ENCODE results near the gene FBXL16.

FBXL16 gene

GRCh38 chr16:720990-721764, 15.6 kb upstream of the FBXL16 start, which contains the start of gene ANTKMT (continued):
- TF ChIP-seq, protein P1, sequence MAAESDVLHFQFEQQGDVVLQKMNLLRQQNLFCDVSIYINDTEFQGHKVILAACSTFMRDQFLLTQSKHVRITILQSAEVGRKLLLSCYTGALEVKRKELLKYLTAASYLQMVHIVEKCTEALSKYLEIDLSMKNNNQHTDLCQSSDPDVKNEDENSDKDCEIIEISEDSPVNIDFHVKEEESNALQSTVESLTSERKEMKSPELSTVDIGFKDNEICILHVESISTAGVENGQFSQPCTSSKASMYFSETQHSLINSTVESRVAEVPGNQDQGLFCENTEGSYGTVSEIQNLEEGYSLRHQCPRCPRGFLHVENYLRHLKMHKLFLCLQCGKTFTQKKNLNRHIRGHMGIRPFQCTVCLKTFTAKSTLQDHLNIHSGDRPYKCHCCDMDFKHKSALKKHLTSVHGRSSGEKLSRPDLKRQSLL (tag by site-specific recombination; IDR thresholded peaks at IDR 0.05), result peak; percentile 55; the same call in 1 of the 2 replicates
- no peak for TF ChIP-seq ZNF112 (tag by site-specific recombination; IDR thresholded peaks at IDR 0.05)
- no peak for TF ChIP-seq ZNF777 (tag by site-specific recombination; IDR thresholded peaks at IDR 0.05; ENCODE audit: borderline replicate concordance)
- TF ChIP-seq ZEB2 (tag by site-specific recombination; IDR thresholded peaks at IDR 0.05), result peak; percentile 32; the same call in 1 of the 2 replicates
- TF ChIP-seq ZNF837 (tag by site-specific recombination; IDR thresholded peaks at IDR 0.05), result no peak
- TF ChIP-seq ZNF169 (tag by site-specific recombination; IDR thresholded peaks at IDR 0.05), result no peak
- no peak for TF ChIP-seq PRDM1 (tag by site-specific recombination; IDR thresholded peaks at IDR 0.05)
- peak; percentile 72 for TF ChIP-seq ZNF596 (tag by site-specific recombination; IDR thresholded peaks at IDR 0.05)
- 0 out of 2 replicates have a peak, but pooled peaks have one; percentile 24 for TF ChIP-seq IKZF3 (tag by site-specific recombination; IDR thresholded peaks at IDR 0.05)
- peak; percentile 93; the same call in 1 of the 2 replicates for TF ChIP-seq ZNF626 (tag by site-specific recombination; IDR thresholded peaks at IDR 0.05)
- peak; percentile 35 for TF ChIP-seq SP2 (tag by site-specific recombination; IDR thresholded peaks at IDR 0.05)
- peak; percentile 86 for TF ChIP-seq ZBTB44 (tag by site-specific recombination; IDR thresholded peaks at IDR 0.05)
- peak; percentile 37; the same call in 1 of the 2 replicates for TF ChIP-seq EGR2 (tag by site-specific recombination; IDR thresholded peaks at IDR 0.05; ENCODE audit: low read depth)
- TF ChIP-seq PBX3 (CRISPR knock-in tag; IDR thresholded peaks at IDR 0.05), result peak; percentile 96
- 0 out of 2 replicates have a peak, but pooled peaks have one; percentile 34 for TF ChIP-seq HOXC10 (CRISPR knock-in tag; IDR thresholded peaks at IDR 0.05)
- TF ChIP-seq ZNF24 (tag by site-specific recombination; IDR thresholded peaks at IDR 0.05), result no peak
- peak; percentile 51 for TF ChIP-seq ZBTB26 (tag by site-specific recombination; optimal IDR thresholded peaks at IDR 0.05)
- TF ChIP-seq ZFHX2 (tag by site-specific recombination; conservative IDR thresholded peaks at IDR 0.05), result peak; percentile 64
- 0 out of 2 replicates have a peak, but pooled peaks have one; percentile 76 for TF ChIP-seq ZBTB20 (tag by site-specific recombination; IDR thresholded peaks at IDR 0.05)
- 0 out of 2 replicates have a peak, but pooled peaks have one; percentile 54 for TF ChIP-seq KLF17 (tag by site-specific recombination; IDR thresholded peaks at IDR 0.05)
- TF ChIP-seq, protein P2, sequence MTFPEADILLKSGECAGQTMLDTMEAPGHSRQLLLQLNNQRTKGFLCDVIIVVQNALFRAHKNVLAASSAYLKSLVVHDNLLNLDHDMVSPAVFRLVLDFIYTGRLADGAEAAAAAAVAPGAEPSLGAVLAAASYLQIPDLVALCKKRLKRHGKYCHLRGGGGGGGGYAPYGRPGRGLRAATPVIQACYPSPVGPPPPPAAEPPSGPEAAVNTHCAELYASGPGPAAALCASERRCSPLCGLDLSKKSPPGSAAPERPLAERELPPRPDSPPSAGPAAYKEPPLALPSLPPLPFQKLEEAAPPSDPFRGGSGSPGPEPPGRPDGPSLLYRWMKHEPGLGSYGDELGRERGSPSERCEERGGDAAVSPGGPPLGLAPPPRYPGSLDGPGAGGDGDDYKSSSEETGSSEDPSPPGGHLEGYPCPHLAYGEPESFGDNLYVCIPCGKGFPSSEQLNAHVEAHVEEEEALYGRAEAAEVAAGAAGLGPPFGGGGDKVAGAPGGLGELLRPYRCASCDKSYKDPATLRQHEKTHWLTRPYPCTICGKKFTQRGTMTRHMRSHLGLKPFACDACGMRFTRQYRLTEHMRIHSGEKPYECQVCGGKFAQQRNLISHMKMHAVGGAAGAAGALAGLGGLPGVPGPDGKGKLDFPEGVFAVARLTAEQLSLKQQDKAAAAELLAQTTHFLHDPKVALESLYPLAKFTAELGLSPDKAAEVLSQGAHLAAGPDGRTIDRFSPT (tag by site-specific recombination; IDR thresholded peaks at IDR 0.05), result peak; percentile 69; the same call in 1 of the 2 replicates
- TF ChIP-seq KLF9 (tag by site-specific recombination; IDR thresholded peaks at IDR 0.05; ENCODE audit: low read depth), result peak; percentile 52
- peak; percentile 88 for TF ChIP-seq ZNF660 (tag by site-specific recombination; IDR thresholded peaks at IDR 0.05)
- peak; percentile 97; the same call in 1 of the 2 replicates for TF ChIP-seq ZSCAN30 (tag by site-specific recombination; IDR thresholded peaks at IDR 0.05)
- TF ChIP-seq ZNF76 (tag by site-specific recombination; IDR thresholded peaks at IDR 0.05; ENCODE audit: borderline replicate concordance, low read depth), result peak; percentile 49
- TF ChIP-seq ZNF449 (tag by site-specific recombination; IDR thresholded peaks at IDR 0.05), result peak; percentile 96
- peak; percentile 45; the same call in 1 of the 2 replicates for TF ChIP-seq OSR2 (tag by site-specific recombination; IDR thresholded peaks at IDR 0.05)

All from HEK293 (cell line).